Measurements from ENCODE around the gene AIFM2. TPM values are rescaled to one million over a fixed set of nuclear protein-coding genes. Genes with fewer than 3 reads are reported as not detected.
"Not testable (repeated sequence)": the region's sequence is repeated elsewhere in the genome, so short reads cannot be mapped to it uniquely, and the experiment has no call there.

The AIFM2 gene
- total RNA-seq (1 to 10 TPM; 5.0 to 9.5 TPM), polyA plus RNA-seq (10 to 100 TPM in 1 of 2 donors, 1 to 10 TPM in 1; 9.8 to 20.3 TPM)

DNA sequence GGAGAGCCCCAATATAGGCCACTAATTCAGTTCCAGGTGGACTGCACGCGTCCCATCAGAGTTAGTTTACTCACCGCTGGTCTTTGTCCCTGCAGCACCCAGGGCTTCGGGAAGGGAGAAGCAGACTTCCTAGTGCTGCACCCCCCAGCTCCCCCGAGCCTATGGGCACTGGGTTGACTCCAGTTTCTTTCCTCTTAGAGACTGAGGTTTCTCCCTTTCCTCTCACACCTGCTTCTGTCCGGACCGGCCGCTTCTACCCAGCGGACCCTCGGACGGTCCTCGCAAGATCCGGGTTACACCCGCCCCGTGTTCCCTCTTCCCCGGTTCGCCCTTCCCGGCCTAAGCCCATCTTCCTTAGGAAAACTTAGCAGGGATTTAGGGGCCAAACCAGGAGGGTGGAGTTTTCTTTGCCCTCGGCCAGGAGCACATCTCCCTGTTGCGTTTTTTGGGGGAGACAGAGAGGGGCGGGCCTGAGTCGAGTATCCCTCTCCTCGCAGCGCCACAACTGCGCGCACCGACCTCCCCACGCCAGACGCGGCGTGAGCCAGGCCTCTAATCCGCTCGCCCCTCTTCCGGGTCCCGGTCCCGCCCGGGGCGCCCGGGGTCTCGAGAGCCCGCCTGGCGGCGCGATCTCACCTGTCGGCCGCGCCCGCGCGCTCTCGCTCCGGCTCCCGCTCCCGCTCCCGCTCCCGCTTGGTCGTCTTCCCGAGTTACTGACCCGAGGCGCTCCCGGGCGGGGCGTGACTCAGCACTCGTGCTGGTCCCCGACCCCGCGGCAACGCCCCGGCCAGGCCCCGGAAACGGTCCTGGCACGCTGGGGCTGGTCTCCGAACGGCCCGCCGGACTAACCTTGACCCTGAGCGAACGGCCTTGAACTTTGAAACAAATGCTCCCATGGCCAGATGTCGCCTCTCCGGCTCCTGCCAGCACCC, at the start of gene AIFM2:
TSS of gene AIFM2 (minus strand) at position 728 of the 932 bp plus-strand sequence. CDS start 8,741 bp downstream, outside the sequence.
- H3K27me3 ChIP-seq (ENCODE audit: control insufficient read depth in 4 of 4, insufficient read depth in 4 of 4, low read length in 3 of 4) = no peaks in the 10 kb centered on the region
- H3K9ac ChIP-seq (ENCODE audit: low read depth in 1 of 2, low read length in 2 of 2) = peak within 1 kb of the TSS; percentile 20 to 34
- TF ChIP-seq, protein P1, sequence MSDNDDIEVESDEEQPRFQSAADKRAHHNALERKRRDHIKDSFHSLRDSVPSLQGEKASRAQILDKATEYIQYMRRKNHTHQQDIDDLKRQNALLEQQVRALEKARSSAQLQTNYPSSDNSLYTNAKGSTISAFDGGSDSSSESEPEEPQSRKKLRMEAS (IDR thresholded peaks at IDR 0.05) = peak; percentile 79
- peak; percentile 93 for TF ChIP-seq RXRA (IDR thresholded peaks at IDR 0.05)
- TF ChIP-seq, protein P2, sequence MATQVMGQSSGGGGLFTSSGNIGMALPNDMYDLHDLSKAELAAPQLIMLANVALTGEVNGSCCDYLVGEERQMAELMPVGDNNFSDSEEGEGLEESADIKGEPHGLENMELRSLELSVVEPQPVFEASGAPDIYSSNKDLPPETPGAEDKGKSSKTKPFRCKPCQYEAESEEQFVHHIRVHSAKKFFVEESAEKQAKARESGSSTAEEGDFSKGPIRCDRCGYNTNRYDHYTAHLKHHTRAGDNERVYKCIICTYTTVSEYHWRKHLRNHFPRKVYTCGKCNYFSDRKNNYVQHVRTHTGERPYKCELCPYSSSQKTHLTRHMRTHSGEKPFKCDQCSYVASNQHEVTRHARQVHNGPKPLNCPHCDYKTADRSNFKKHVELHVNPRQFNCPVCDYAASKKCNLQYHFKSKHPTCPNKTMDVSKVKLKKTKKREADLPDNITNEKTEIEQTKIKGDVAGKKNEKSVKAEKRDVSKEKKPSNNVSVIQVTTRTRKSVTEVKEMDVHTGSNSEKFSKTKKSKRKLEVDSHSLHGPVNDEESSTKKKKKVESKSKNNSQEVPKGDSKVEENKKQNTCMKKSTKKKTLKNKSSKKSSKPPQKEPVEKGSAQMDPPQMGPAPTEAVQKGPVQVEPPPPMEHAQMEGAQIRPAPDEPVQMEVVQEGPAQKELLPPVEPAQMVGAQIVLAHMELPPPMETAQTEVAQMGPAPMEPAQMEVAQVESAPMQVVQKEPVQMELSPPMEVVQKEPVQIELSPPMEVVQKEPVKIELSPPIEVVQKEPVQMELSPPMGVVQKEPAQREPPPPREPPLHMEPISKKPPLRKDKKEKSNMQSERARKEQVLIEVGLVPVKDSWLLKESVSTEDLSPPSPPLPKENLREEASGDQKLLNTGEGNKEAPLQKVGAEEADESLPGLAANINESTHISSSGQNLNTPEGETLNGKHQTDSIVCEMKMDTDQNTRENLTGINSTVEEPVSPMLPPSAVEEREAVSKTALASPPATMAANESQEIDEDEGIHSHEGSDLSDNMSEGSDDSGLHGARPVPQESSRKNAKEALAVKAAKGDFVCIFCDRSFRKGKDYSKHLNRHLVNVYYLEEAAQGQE (IDR thresholded peaks at IDR 0.05) = no peak
- TF ChIP-seq SP1 (IDR thresholded peaks at IDR 0.05) = peak; percentile 81
- peak; percentile 90 to 91 for TF ChIP-seq HNF4A (conservative IDR thresholded peaks at IDR 0.05)
- TF ChIP-seq TAF1 (conservative IDR thresholded peaks at IDR 0.05) = no peak
- peak; percentile 93 for TF ChIP-seq NR2F2 (IDR thresholded peaks at IDR 0.05)
- peak in 1 of 2 donors; percentile 48 for TF ChIP-seq JUND (IDR thresholded peaks at IDR 0.05)
- no peak for TF ChIP-seq FOXA1 (IDR thresholded peaks at IDR 0.05)
- TF ChIP-seq, protein P3, sequence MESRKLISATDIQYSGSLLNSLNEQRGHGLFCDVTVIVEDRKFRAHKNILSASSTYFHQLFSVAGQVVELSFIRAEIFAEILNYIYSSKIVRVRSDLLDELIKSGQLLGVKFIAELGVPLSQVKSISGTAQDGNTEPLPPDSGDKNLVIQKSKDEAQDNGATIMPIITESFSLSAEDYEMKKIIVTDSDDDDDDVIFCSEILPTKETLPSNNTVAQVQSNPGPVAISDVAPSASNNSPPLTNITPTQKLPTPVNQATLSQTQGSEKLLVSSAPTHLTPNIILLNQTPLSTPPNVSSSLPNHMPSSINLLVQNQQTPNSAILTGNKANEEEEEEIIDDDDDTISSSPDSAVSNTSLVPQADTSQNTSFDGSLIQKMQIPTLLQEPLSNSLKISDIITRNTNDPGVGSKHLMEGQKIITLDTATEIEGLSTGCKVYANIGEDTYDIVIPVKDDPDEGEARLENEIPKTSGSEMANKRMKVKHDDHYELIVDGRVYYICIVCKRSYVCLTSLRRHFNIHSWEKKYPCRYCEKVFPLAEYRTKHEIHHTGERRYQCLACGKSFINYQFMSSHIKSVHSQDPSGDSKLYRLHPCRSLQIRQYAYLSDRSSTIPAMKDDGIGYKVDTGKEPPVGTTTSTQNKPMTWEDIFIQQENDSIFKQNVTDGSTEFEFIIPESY (IDR thresholded peaks at IDR 0.05) = peak; percentile 65
- TF ChIP-seq GABPA (IDR thresholded peaks at IDR 0.05 in 1 of 2, conservative IDR thresholded peaks at IDR 0.05 in 1 of 2) = peak in 1 of 2 donors; percentile 72
- TF ChIP-seq FOXA2 (IDR thresholded peaks at IDR 0.05) = peak; percentile 31
- peak in 1 of 2 donors; percentile 40 for TF ChIP-seq EGR1 (IDR thresholded peaks at IDR 0.05; ENCODE audit: low read depth in 2 of 2)
- TF ChIP-seq, protein P4, sequence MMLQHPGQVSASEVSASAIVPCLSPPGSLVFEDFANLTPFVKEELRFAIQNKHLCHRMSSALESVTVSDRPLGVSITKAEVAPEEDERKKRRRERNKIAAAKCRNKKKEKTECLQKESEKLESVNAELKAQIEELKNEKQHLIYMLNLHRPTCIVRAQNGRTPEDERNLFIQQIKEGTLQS (IDR thresholded peaks at IDR 0.05) = no peak
- peak; percentile 16 to 37 for TF ChIP-seq RAD21 (IDR thresholded peaks at IDR 0.05)
- TF ChIP-seq, protein P5, sequence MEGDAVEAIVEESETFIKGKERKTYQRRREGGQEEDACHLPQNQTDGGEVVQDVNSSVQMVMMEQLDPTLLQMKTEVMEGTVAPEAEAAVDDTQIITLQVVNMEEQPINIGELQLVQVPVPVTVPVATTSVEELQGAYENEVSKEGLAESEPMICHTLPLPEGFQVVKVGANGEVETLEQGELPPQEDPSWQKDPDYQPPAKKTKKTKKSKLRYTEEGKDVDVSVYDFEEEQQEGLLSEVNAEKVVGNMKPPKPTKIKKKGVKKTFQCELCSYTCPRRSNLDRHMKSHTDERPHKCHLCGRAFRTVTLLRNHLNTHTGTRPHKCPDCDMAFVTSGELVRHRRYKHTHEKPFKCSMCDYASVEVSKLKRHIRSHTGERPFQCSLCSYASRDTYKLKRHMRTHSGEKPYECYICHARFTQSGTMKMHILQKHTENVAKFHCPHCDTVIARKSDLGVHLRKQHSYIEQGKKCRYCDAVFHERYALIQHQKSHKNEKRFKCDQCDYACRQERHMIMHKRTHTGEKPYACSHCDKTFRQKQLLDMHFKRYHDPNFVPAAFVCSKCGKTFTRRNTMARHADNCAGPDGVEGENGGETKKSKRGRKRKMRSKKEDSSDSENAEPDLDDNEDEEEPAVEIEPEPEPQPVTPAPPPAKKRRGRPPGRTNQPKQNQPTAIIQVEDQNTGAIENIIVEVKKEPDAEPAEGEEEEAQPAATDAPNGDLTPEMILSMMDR (IDR thresholded peaks at IDR 0.05; ENCODE audit: low read depth, low read length, missing input control) = no peak
- TF ChIP-seq HNF4G (IDR thresholded peaks at IDR 0.05) = peak; percentile 43
- TF ChIP-seq YY1 (IDR thresholded peaks at IDR 0.05) = peak; percentile 56
- peak; percentile 79 for DNase-seq (ENCODE audit: low spot score)
- H3K36me3 ChIP-seq (ENCODE audit: control insufficient read depth in 4 of 4, insufficient read depth in 3 of 4, low read depth in 1 of 4, low read length in 3 of 4) = no peaks in the 10 kb centered on the region
- no peaks in the 10 kb centered on the region for H3K9me3 ChIP-seq (ENCODE audit: control insufficient read depth in 4 of 4, low read length in 3 of 4)
- peak within 1 kb of the TSS; percentile 38 to 75 (median 70) for H3K4me3 ChIP-seq (ENCODE audit: low read depth in 1 of 3, low read length in 3 of 3)
- H3K27ac ChIP-seq (ENCODE audit: low read depth in 1 of 2, low read length in 2 of 2) = peak within 1 kb of the TSS; percentile 68 to 70
- H3K4me1 ChIP-seq (ENCODE audit: control insufficient read depth in 4 of 4, insufficient read depth in 4 of 4, low read length in 3 of 4) = peaks cover 2 to 20% (median 10%) of the 10 kb centered on the region in 4 donors
- 2% methylated on average over 80 of the region's 80 CpGs for WGBS

DNA sequence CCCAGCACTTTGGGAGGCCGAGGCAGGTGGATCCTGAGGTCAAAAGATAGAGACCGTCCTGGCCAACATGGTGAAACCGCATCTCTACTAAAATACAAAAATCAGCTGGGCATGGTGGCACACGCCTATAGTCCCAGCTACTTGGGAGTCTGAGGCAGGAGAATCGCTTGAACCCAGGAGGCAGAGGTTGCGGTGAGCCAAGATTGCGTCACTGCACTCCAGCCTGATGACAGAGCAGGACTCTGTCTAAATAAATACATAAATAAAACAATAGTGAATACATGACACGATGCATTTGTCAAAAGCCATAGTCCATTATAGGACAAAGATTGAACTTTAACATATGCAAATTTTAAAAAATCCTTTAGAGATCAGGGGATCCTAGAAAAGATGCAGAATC, 46.6 kb upstream of the AIFM2 start:
- WGBS = 88% methylated on average over 8 of the region's 8 CpGs
- H3K27ac ChIP-seq (ENCODE audit: low read depth in 1 of 2, low read length in 2 of 2) = not testable (repeated sequence)

More for the DNA sequence above, 46.6 kb upstream of the AIFM2 start:
- not testable (repeated sequence) for H3K4me1 ChIP-seq (ENCODE audit: control insufficient read depth in 4 of 4, insufficient read depth in 4 of 4, low read length in 3 of 4); H3K9ac ChIP-seq (ENCODE audit: low read depth in 1 of 2, low read length in 2 of 2); H3K9me3 ChIP-seq (ENCODE audit: control insufficient read depth in 4 of 4, low read length in 3 of 4); H3K27me3 ChIP-seq (ENCODE audit: control insufficient read depth in 4 of 4, insufficient read depth in 4 of 4, low read length in 3 of 4); H3K36me3 ChIP-seq (ENCODE audit: control insufficient read depth in 4 of 4, insufficient read depth in 3 of 4, low read depth in 1 of 4, low read length in 3 of 4); DNase-seq (ENCODE audit: low spot score); H3K4me3 ChIP-seq (ENCODE audit: low read depth in 1 of 3, low read length in 3 of 3)

Measured in liver (tissue), 9 donors.